CD4-positive, alpha-beta T cell treated with Interleukin-4 for 1 hour (primary cell): ENCODE measurements around the gene ATP2B2.
A peak's percentile ranks its signal among the peaks of the same experiment; 100 is the strongest.
"Not testable (repeated sequence)": the region's sequence is repeated elsewhere in the genome, so short reads cannot be mapped to it uniquely, and the experiment has no call there.

Source experiments
- DNase-seq, 2 donors: peaks; one replicate each; pipeline ENCODE4 v3.0.0-alpha.2; 2020 to 2022

ATP2B2 gene

GRCh38 chr3:10317311-10317960 is 187.9 kb downstream of the ATP2B2 start:
- no peak for DNase-seq

- no peak for DNase-seq
These were observed 189.5 kb downstream of the ATP2B2 start for GRCh38 chr3:10315771-10316344.

- no peak for DNase-seq
These were observed 190.3 kb downstream of the ATP2B2 start for GRCh38 chr3:10315101-10315500.

DNA sequence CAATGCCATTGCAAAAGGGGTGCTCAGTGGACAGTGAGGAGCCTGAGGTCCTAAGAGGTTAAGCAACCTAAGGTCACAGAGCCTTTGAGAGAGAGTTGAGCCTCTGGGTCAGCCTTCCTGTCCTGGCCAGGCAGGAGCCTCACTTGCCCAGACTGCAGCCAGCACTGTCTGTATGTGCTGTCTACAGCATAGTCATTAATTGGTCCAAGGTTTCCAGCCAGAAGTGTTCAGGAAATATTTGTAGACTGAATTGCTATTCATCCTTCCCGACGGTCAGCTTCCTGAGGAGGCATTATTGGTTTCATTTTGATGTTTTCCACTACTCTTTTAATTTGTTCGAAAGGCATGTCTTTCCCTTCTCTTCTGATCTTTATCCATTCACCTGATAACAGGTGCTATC is 192.5 kb downstream of the ATP2B2 start:
- no peak for DNase-seq

DNA sequence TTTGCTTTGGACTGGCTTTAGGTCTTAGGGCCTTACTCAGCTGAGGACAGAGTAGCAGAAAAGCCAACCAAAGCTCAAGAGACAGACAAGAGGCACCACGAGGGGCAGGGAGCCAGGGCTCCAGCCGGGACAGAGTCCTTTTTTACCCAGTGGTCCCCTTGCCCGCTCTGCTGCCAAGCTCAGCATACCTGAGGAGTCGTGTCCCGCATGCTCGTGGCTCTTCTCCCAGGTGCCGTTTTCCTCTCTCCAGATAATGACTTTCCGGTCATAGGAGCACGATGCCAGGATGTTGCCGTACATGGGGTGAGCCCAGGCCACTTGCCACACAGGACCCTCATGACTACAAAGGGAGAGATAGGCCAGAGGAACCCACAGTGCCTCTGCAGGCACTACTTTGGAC is 193.0 kb downstream of the ATP2B2 start:
- DNase-seq: no peak

- no peak for DNase-seq
These were observed 193.7 kb downstream of the ATP2B2 start for GRCh38 chr3:10311710-10312109.

DNA sequence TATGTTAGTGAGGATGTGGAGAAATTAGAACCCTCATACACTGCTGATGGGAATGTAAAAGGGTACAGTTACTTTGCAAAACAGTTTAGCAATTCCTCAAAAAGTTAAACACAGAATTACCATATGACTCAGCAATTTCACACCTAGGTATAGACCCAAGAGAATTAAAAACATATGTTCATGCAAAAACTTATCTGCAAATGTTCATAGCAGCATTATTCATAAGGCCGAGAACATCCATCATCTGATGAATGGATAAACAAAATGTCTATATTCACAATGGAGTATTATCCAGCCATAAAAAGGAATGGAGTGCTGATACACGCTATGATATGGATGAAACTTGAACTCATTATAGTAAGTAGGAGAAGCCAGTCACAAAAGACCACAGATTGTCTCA is 194.8 kb downstream of the ATP2B2 start:
- no peak for DNase-seq

- no peak for DNase-seq
These were observed 195.7 kb downstream of the ATP2B2 start for GRCh38 chr3:10309736-10310135.

GRCh38 chr3:10308678-10309077 is 196.7 kb downstream of the ATP2B2 start:
- DNase-seq: no peak

- DNase-seq: no peak
These were observed 199.2 kb downstream of the ATP2B2 start for GRCh38 chr3:10306156-10306555.

- no peak for DNase-seq
These were observed 200.0 kb downstream of the ATP2B2 start for GRCh38 chr3:10305331-10305902.

DNA sequence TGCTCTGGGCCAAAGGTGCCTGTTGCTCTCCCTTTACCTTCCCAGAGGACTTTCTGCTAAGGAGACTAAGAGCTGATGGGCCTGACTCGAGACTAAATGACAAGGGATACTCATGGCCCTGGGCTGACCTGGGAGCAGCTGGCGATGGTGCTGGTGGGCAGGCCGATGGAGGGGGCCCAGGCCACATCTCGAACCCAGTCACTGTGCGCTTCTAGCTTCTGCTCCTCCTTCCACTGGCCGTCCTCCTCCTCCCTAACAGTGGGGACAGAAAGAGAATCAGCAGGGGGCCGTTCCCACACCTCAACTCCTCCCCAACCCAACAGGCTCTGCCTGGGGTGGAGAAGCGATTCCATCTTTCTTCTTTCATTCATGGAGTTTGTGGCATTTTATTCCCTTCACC is 200.5 kb downstream of the ATP2B2 start:
- DNase-seq: no peak

DNA sequence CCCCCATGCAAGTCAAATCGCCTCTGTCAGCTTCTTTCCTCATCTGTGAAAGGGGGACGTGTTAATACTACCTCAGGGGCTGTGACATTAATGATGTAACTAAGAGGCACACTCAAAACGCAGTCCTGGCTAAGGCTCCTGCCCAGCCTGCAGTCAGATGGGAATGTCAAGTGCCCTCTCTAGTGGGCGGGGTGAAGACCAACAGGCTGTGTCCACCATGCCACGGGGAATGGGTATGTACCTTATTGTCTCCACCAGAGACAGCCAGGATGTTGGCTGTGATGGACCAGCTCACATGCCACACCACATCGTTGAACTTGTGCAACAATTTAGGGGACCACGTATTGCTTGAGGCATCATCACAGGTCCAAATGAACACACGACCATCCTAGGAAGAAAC is 201.6 kb downstream of the ATP2B2 start:
- no peak for DNase-seq

DNA sequence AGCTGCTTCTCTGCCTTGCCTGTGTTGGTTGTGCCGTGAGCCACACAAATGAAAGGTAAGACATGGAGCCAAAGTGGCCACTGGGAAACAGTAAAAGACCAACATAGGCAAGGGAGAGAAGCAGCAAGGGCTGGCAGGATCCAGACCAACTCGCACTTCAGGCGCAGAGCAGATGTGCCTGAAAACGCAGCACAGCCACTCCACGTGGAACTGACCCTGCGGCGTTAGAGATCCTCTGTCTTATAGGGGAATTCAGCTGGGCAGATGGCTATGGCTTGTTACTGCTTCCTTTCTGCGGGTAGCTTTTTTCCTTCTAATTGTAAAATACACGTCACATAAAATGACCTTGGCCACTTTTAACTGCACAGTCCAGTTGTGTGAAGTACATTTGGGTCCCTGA is 202.3 kb downstream of the ATP2B2 start:
- DNase-seq: no peak

GRCh38 chr3:10300087-10300486 is 205.3 kb downstream of the ATP2B2 start:
- DNase-seq: no peak

GRCh38 chr3:10299679-10300078 is 205.7 kb downstream of the ATP2B2 start:
- no peak for DNase-seq

DNA sequence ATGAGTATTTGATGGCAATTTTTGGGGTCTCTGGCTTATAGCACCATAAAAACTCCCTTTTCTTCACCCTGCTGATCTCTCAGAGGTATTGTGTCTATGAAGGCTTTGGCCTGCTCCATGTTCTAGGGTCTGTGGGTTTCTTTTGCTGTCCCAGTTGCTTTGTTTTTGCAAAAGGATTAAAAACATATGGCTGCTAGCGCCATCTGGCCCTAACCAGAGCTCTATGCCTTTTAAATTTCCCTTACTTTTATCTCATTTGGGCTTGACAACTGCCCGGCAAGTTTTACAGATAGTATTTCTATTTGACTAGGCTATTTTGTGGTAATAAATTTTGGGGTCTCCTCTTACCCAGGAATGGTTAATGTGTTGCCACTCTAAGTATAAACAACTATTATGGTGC is 206.2 kb downstream of the ATP2B2 start:
- DNase-seq: no peak

DNA sequence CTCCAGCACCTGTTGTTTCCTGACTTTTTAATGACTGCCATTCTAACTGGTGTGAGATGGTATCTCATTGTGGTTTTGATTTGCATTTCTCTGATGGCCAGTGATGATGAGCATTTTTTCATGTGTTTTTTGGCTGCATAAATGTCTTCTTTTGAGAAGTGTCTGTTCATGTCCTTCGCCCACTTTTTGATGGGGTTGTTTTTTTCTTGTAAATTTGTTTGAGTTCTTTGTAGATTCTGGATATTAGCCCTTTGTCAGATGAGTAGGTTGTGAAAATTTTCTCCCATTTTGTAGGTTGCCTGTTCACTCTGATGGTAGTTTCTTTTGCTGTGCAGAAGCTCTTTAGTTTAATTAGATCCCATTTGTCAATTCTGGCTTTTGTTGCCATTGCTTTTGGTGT is 207.3 kb downstream of the ATP2B2 start:
- not testable (repeated sequence) for DNase-seq

- DNase-seq: no peak
These were observed 211.3 kb downstream of the ATP2B2 start for GRCh38 chr3:10294030-10294586.

DNA sequence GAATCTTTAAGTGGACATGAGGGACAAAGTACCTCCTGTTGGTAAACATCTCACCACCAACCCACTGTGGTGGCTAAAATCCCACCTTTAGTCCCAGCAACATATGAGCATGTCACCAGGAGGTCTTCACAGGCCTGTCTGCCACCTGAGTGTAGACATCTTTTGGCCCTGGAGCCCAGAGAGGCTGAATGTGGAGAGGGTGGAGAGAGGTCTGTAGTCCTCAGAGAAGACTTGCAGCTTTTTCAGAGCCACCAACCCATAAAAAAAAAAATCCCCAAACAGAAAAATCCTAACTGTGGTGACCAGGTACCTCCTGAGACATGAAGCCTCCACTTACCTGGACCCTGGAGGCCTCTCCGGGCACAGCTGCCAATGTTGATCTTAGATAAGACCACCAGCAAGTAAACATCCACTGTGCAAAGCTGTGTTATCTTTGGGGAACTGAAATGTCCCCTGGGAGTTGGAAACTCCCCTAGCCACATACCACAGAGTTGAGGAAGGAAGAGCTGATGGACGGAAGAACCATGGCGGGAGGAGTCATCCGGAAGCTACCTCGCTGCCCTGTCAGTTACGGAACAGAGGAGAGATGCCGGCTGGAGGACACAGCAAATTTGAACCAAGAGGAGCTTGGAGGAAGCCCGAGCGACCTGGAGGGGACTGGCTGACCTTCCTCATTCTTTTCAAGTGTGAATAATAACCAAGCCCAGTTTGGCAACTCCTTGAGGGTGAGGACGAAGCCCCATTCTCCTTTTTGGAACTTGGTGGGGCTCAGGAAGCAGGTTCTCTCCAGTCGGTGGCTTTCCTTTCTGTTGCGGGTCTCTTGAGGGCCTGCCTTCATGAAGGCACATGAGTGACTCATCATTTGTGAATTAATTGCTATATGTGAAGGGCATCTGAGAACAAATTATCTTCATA is 212.6 kb downstream of the ATP2B2 start, which contains the start of gene GHRL:
GHRL (minus strand) TSS at position 443 of the 915 bp plus-strand sequence. CDS start 2,767 bp downstream, outside the sequence.
- DNase-seq: peak; percentile 16 to 71

DNA sequence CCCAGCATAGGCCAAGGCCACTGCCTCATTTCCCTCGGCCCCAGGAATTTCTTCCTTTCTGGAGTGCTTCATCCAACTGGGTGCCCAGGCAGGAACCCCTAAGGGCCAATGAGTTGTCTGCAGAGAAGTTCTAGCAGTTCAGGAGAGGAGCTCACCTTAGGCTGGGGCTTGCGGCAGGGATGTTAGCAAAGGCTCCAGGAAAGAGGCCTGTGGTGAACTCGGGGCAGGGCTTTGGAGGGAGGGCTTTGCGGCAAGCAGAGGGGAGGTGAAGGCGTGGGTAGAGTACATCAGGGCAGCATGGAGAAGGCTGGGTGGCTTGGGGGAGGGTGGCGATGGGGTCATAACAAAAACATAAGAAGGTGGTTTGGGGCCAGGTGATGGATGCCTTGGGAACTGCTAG is 213.7 kb downstream of the ATP2B2 start:
- DNase-seq: no peak

GRCh38 chr3:10290481-10291176 is 214.8 kb downstream of the ATP2B2 start:
- DNase-seq: no peak
